HG03066 (cell line): ENCODE measurements around the gene OPTC.

Source experiments
- ATAC-seq: cut with Tn5 transposase; IDR thresholded peaks from one replicate; pipeline ENCODE4 v1.9.1; 2021; ENCODE audit warnings: low read depth; ENCODE audit not compliant: unreplicated experiment

The OPTC gene

GRCh38 chr1:203554071-203554470 lies 60.1 kb downstream of the OPTC start:
- no peak for ATAC-seq

DNA sequence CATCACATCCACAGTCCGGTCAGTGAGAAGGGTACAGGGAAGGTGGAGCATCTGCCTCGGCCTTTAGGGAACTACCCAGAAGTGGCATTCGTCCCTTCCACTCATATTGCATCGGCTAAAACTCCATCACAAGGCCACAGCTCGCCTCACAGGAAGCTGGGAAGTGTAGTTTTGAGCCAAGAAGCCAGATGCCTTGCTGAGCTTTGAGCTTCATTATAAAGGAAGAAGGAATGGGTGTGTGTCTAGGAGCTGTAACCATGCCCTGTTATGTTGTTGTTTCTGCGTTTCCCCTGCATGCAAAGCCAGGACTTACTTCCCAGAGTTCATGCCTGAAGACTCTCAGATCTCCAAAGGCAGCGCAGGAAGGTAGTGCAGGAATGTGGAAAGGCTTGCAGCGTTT lies 61.1 kb downstream of the OPTC start:
- ATAC-seq = no peak

DNA sequence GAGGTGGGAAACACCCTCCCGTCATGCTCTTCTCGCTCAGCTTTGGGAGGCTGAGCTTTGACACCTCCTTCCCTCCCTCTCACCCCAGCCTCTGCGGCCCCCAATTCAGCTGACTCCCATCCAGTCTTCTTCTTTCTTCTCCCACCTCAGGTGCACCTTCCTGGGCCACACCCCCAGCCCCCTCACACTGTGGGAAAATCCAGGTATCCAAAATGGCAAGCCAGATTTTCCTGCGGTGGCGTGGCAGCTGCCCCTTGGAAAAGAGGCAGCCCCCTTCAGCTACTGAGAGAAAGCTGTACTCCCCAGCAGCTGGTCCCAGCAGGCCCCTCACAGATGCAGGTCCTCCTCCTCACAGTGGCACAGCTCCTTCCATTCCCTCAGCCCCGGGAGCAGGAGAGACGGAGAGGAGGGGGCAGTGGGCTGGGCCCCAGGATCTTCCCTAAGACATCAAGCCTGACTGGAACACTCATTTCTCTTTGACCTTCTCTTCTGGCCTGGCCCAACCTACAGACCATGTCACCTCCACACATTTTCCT lies 61.6 kb downstream of the OPTC start:
- ATAC-seq = no peak

- ATAC-seq = no peak
Measured at GRCh38 chr1:203556047-203556851, 62.3 kb downstream of the OPTC start.

- ATAC-seq = no peak
Measured at GRCh38 chr1:203557390-203557789, 63.4 kb downstream of the OPTC start.

- ATAC-seq = no peak
Measured at GRCh38 chr1:203558064-203558760, 64.3 kb downstream of the OPTC start.
